Measurements from ENCODE around the gene ANLN.

DNA sequence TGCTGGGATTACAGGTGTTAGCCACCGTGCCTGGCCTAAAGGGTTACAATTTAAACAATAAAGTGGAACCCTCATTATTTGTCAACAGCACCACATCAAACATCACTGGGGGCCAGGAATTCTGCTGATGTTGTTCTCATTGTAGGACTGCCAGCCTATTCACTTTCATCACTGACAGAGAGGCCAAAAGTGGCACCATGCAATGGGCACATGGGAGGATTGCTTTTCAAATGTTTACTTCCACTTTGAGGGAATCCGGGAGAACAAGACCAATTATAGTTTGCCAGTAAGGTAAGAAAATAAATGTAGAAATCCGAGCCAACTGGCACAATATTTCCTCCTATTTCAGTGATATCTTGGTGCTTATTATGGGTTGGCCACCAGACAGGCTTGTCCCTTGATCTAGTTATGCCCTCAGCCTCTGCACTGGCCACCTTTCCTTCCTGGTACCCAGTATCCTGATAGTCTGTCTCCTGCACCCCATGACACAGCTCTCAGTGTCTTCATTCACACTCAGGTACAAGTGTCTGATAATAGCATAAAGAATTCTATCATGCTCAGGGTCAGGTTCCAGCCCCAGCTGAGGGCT lies 82.6 kb downstream of the ANLN start:
- TF ChIP-seq POLR2AphosphoS5 (IDR thresholded peaks at IDR 0.05; ENCODE audit: low read depth, low read length) (no peak), CTCF (IDR thresholded peaks at IDR 0.05 in 2 of 3, conservative IDR thresholded peaks at IDR 0.05 in 1 of 3; ENCODE audit: borderline replicate concordance in 1 of 3, insufficient read depth in 1 of 3, low read depth in 2 of 3, low read length in 2 of 3) (no peak), ELF1 (IDR thresholded peaks at IDR 0.05; ENCODE audit: borderline replicate concordance, low read depth) (no peak), POLR2A (IDR thresholded peaks at IDR 0.05; ENCODE audit: borderline replicate concordance, extremely low read depth, insufficient read depth, insufficient read length) (no peak), CEBPB (IDR thresholded peaks at IDR 0.05; ENCODE audit: low read depth) (no peak), EZH2phosphoT487 (IDR thresholded peaks at IDR 0.05; ENCODE audit: borderline replicate concordance) (no peak), EZH2 (IDR thresholded peaks at IDR 0.05) (no peak), ZNF274 (IDR thresholded peaks at IDR 0.05; ENCODE audit: low read depth, low read length) (no peak), YY1 (IDR thresholded peaks at IDR 0.05; ENCODE audit: extremely low read depth, insufficient replicate concordance, low read depth, low read length) (no peak), JUND (IDR thresholded peaks at IDR 0.05) (no peak)
- TF ChIP-seq, protein P1, sequence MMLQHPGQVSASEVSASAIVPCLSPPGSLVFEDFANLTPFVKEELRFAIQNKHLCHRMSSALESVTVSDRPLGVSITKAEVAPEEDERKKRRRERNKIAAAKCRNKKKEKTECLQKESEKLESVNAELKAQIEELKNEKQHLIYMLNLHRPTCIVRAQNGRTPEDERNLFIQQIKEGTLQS (IDR thresholded peaks at IDR 0.05): no peak
